Right lobe of liver (tissue), 6 donors: Measurements from ENCODE around the gene HACD2. TPM values are rescaled to one million over a fixed set of nuclear protein-coding genes. Genes with fewer than 3 reads are reported as not detected.
"Not testable (repeated sequence)": the region's sequence is repeated elsewhere in the genome, so short reads cannot be mapped to it uniquely, and the experiment has no call there.

ENCODE experiments used
- ATAC-seq, 4 donors: fragments of 200-7000 bp; cut with Tn5 transposase; one replicate each; pipeline ENCODE4 v1.9.1; 2020; ENCODE audit warnings: mild to moderate bottlenecking in 4 of 4, moderate library complexity in 4 of 4
- DNase-seq, 3 donors: peaks; one replicate each; pipeline ENCODE4 v3.0.0-alpha.2; 2020
- H3K27ac ChIP-seq, 3 donors: fragments of 200-600 bp; one replicate each; pipeline ENCODE4 v1.8.0; 2022
- H3K27me3 ChIP-seq, 2 donors: fragments of 200-600 bp; one replicate each; pipeline ENCODE4 v1.8.0; 2022
- H3K36me3 ChIP-seq, 4 donors: fragments of 200-600 bp; sonication (generic) in 1 of 4; one replicate each; pipeline versions ENCODE4 v1.5.1 to v1.8.0; 2017 to 2022; ENCODE audit warnings: control low read depth in 1 of 4
- H3K4me1 ChIP-seq, 4 donors: fragments of 200-600 bp; sonication (generic) in 1 of 4; one replicate each; pipeline versions ENCODE4 v1.5.1 to v1.8.0; 2017 to 2022; ENCODE audit warnings: control low read depth in 1 of 4
- H3K4me3 ChIP-seq, 3 donors: fragments of 200-600 bp; one replicate each; pipeline ENCODE4 v1.8.0; 2022
- H3K9me3 ChIP-seq, 4 donors: fragments of 200-600 bp; sonication (generic) in 1 of 4; one replicate each; pipeline versions ENCODE4 v1.5.1 to v1.8.0; 2017 to 2022; ENCODE audit warnings: control low read depth in 1 of 4
- POLR2A ChIP-seq: fragments of 450-650 bp; IDR thresholded peaks from one replicate; pipeline ENCODE4 v1.6.1; 2017; ENCODE audit warnings: antibody characterized with exemption, mild to moderate bottlenecking
- WGBS: methylation state at CpG from one replicate; pipeline ENCODE4 v1.1.6; 2018; ENCODE audit warnings: low coverage, low lambda C conversion rate; ENCODE audit not compliant: insufficient coverage; ENCODE audit errors: missing lambda C conversion rate; 5-methylcytosine and 5-hydroxymethylcytosine counted together
- intact Hi-C, 2 donors: fragments of 100-400 bp; cut with DNase I; formaldehyde crosslinking; loops; one replicate each; pipeline versions ENCODE4 v1.11.2 to v1.14.1; 2022
- total RNA-seq, 6 experiments: library from RNA; depleted of rRNA in 2 of 6; stranded (reverse); fragments of >200 nt in 2 of 6; fragmentation: NEBNext Ultra II Directional in 3 of 6; extraction: Animal tissue kit (Norgen Biotek cat#: 25700) in 3 of 6; gene quantifications; one replicate each; pipeline versions ENCODE4 v1.1.0 to v1.2.4, GENCODE V29; 2016 to 2023
- TF ChIP-seq, protein P1 (sequence below), 4 donors: fragments of 200-600 bp in 3 of 4; fragments of 450-650 bp in 1 of 4; IDR thresholded peaks; one replicate each; pipeline versions ENCODE4 v1.5.1 to v1.8.0; 2016 to 2022; ENCODE audit warnings: antibody characterized with exemption in 4 of 4, mild to moderate bottlenecking in 2 of 4
- donor health status: DM: no; HTN: yes; CAD: no.
- donor health status: DM: no; HTN: no; CAD: no.
- donor health status: DM: no; HTN: no; CAD: no.
- donor health status: DM: no; HTN: yes; CAD: no.
- donor health status: DM: no; HTN: yes; CAD: no.

Gene HACD2
- total RNA-seq, 6 experiments from 2014 or later, result 23.0 to 39.8 (median 27.2) TPM

- DNase-seq (no peak), ATAC-seq (peak in 1 of 4 donors; percentile 20)
- Histone ChIP-seq H3K4me3 (no peak overlapping the region), H3K9me3 (no peaks in the 10 kb centered on the region), H3K36me3 (no peaks in the 10 kb centered on the region), H3K27me3 (no peaks in the 10 kb centered on the region), H3K4me1 (peaks cover 0 to 29% (median 14%) of the 10 kb centered on the region in 4 donors), H3K27ac (no peak overlapping the region)
- WGBS, result 17% methylated on average over 1 of the region's 1 CpG
- TF ChIP-seq, protein P1, sequence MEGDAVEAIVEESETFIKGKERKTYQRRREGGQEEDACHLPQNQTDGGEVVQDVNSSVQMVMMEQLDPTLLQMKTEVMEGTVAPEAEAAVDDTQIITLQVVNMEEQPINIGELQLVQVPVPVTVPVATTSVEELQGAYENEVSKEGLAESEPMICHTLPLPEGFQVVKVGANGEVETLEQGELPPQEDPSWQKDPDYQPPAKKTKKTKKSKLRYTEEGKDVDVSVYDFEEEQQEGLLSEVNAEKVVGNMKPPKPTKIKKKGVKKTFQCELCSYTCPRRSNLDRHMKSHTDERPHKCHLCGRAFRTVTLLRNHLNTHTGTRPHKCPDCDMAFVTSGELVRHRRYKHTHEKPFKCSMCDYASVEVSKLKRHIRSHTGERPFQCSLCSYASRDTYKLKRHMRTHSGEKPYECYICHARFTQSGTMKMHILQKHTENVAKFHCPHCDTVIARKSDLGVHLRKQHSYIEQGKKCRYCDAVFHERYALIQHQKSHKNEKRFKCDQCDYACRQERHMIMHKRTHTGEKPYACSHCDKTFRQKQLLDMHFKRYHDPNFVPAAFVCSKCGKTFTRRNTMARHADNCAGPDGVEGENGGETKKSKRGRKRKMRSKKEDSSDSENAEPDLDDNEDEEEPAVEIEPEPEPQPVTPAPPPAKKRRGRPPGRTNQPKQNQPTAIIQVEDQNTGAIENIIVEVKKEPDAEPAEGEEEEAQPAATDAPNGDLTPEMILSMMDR (IDR thresholded peaks at IDR 0.05), result no peak
- no peak for TF ChIP-seq POLR2A
- intact Hi-C loops, result no loop called here
Observed at GRCh38 chr3:123602325-123602724, 17.5 kb upstream of the HACD2 start.

- DNase-seq, intact Hi-C loops, H3K9me3 ChIP-seq, ATAC-seq, H3K36me3 ChIP-seq, H3K27me3 ChIP-seq, H3K4me3 ChIP-seq, H3K27ac ChIP-seq: not testable (repeated sequence)
- peaks cover 0 to 29% (median 14%) of the 10 kb centered on the region in 4 donors for H3K4me1 ChIP-seq
Observed at GRCh38 chr3:123600863-123601262, 16.0 kb upstream of the HACD2 start.

- DNase-seq, result no peak
- Histone ChIP-seq H3K27me3 (no peaks in the 10 kb centered on the region), H3K9me3 (no peaks in the 10 kb centered on the region), H3K36me3 (no peaks in the 10 kb centered on the region), H3K4me3 (no peak overlapping the region), H3K27ac (no peak overlapping the region), H3K4me1 (peaks cover 0 to 13% (median 4%) of the 10 kb centered on the region in 4 donors)
- no peak for TF ChIP-seq POLR2A
- TF ChIP-seq, protein P1 (IDR thresholded peaks at IDR 0.05), result no peak
- no peak for ATAC-seq
- WGBS, result 98% methylated on average over 4 of the region's 4 CpGs
- intact Hi-C loops, result no loop called here
Observed at GRCh38 chr3:123597561-123597960, 12.7 kb upstream of the HACD2 start.

DNA sequence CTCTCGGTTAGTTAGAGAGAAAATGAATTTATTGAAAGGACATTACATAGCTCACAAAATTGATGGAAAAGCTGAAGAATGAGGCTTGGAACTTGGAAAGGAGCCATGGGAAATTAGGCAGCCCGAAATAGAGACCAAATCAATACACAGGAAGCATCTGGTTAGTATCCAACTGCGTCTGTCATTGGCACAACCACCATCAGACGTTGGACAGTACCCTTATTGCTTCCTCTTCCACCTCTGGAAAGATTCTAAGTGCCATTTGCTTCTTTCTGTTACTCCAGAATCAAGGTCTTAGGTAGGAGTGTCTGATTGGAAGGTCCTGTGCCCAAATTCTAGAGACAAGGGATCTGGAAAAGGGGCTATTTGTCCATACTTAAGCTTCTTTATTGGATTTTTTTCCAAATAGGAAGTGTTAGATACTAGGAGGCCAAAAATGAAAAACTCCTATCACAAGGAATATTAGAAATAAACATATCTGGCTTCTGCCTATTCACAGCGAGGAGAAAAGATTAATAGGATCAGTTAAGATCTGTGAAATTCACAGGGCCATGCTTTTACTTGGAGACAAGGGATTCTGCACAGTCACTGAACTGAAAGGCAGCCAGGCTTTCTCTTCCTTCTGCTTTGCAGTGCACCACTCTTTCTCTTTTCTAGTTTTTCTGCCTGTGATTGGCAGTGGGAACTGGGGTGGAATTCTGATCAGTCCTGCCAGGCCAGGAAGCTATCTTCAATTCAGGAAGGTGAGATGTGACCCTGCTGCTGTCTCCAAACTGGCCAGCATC lies 10.7 kb upstream of the HACD2 start:
- Histone ChIP-seq H3K4me1 (peaks cover 0 to 7% (median 0%) of the 10 kb centered on the region in 4 donors), H3K27ac (no peak overlapping the region), H3K36me3 (no peaks in the 10 kb centered on the region), H3K9me3 (no peaks in the 10 kb centered on the region), H3K4me3 (no peak overlapping the region), H3K27me3 (no peaks in the 10 kb centered on the region)
- TF ChIP-seq POLR2A, result no peak
- DNase-seq, result no peak
- 35% methylated on average over 5 of the region's 5 CpGs for WGBS
- peak; percentile 53 to 87 (median 68) for ATAC-seq
- intact Hi-C loops, result no loop called here

GRCh38 chr3:123593381-123593780 lies 8.5 kb upstream of the HACD2 start:
- WGBS, result 93% methylated on average over 3 of the region's 3 CpGs
- H3K9me3 ChIP-seq, result no peaks in the 10 kb centered on the region
- no peak for ATAC-seq
- H3K36me3 ChIP-seq, result no peaks in the 10 kb centered on the region
- H3K27ac ChIP-seq, result no peak overlapping the region
- H3K4me3 ChIP-seq, result no peak overlapping the region
- no peaks in the 10 kb centered on the region for H3K27me3 ChIP-seq
- peaks cover 0 to 7% (median 0%) of the 10 kb centered on the region in 4 donors for H3K4me1 ChIP-seq
- intact Hi-C loops, result no loop called here
- no peak for DNase-seq
- TF ChIP-seq, protein P1 (IDR thresholded peaks at IDR 0.05), result no peak
- TF ChIP-seq POLR2A, result no peak
